ENCODE data around the gene TMEM53.

Gene TMEM53

DNA sequence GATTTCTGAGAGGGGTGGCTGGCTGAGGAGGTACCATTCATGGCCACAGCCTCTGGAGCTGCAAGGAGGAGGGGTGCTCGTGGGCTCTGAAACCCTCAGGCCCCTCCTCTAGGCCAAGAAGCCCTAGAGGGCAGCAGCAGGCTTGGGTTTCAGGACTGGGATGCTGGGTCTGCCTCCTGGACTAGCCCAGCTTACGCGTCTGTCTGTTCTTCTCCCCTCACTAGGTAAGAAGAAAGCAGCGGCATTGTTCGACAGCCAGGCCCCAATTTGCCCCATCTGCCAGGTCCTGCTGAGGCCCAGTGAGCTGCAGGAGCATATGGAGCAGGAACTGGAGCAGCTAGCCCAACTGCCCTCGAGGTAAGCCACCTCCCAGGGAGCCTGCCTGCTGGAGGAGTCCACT is 60.3 kb downstream of the TMEM53 start:
- DNase-seq (ENCODE audit: low read depth, low spot score), result no peak
- H3K27ac ChIP-seq (ENCODE audit: low read length), result no peak overlapping the region
- H3K4me1 ChIP-seq (ENCODE audit: control insufficient read depth, insufficient read depth, low read length), result peaks cover 9% of the 10 kb centered on the region; the same call in 1 of the 2 replicates
- H3K27me3 ChIP-seq (ENCODE audit: control insufficient read depth, insufficient read depth, low read length), result no peaks in the 10 kb centered on the region
- WGBS (ENCODE audit: insufficient coverage, insufficient read length), result no CpG with 5 or more reads among the region's 6 CpGs
- no peaks in the 10 kb centered on the region for H3K9me3 ChIP-seq (ENCODE audit: control insufficient read depth, insufficient read depth, low read length)
- H3K36me3 ChIP-seq (ENCODE audit: control insufficient read depth, insufficient read depth, low read length), result no peaks in the 10 kb centered on the region
- no peak overlapping the region for H3K4me3 ChIP-seq (ENCODE audit: low read length)

DNA sequence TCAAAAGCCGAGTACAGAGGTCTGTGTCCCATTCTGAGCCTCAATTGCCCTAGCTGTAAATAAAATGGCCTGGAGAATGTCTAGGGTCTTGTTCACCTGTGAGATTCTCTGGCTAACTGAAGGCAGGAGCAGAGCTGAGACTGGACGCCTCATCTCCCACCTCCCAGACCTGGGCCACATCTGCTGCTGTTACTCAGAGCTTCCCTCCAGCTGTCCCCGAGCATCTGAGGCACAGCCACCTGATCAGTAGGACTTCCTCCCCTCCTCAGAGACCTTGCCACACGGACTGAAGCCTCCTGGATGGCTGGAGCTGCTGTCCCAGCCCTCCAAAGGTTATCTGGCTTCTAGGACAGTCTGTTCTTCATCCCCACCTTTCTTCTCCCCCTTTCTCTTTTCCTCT is 62.4 kb downstream of the TMEM53 start:
- Histone ChIP-seq H3K36me3 (ENCODE audit: control insufficient read depth, insufficient read depth, low read length) (no peaks in the 10 kb centered on the region), H3K4me3 (ENCODE audit: low read length) (no peak overlapping the region), H3K27ac (ENCODE audit: low read length) (no peak overlapping the region), H3K9me3 (ENCODE audit: control insufficient read depth, insufficient read depth, low read length) (no peaks in the 10 kb centered on the region), H3K4me1 (ENCODE audit: control insufficient read depth, insufficient read depth, low read length) (peaks cover 7% of the 10 kb centered on the region; the same call in 1 of the 2 replicates), H3K27me3 (ENCODE audit: control insufficient read depth, insufficient read depth, low read length) (no peaks in the 10 kb centered on the region)
- no CpG with 5 or more reads among the region's 4 CpGs for WGBS (ENCODE audit: insufficient coverage, insufficient read length)
- DNase-seq (ENCODE audit: low read depth, low spot score), result no peak

GRCh38 chr1:44611419-44611818 is 62.9 kb downstream of the TMEM53 start:
- H3K4me1 ChIP-seq (ENCODE audit: control insufficient read depth, insufficient read depth, low read length), result peaks cover 5% of the 10 kb centered on the region; the same call in 1 of the 2 replicates
- H3K27ac ChIP-seq (ENCODE audit: low read length), result no peak overlapping the region
- WGBS (ENCODE audit: insufficient coverage, insufficient read length), result no CpG with 5 or more reads among the region's 5 CpGs
- no peak for DNase-seq (ENCODE audit: low read depth, low spot score)
- H3K27me3 ChIP-seq (ENCODE audit: control insufficient read depth, insufficient read depth, low read length), result no peaks in the 10 kb centered on the region
- no peaks in the 10 kb centered on the region for H3K9me3 ChIP-seq (ENCODE audit: control insufficient read depth, insufficient read depth, low read length)
- no peaks in the 10 kb centered on the region for H3K36me3 ChIP-seq (ENCODE audit: control insufficient read depth, insufficient read depth, low read length)
- no peak overlapping the region for H3K4me3 ChIP-seq (ENCODE audit: low read length)

DNA sequence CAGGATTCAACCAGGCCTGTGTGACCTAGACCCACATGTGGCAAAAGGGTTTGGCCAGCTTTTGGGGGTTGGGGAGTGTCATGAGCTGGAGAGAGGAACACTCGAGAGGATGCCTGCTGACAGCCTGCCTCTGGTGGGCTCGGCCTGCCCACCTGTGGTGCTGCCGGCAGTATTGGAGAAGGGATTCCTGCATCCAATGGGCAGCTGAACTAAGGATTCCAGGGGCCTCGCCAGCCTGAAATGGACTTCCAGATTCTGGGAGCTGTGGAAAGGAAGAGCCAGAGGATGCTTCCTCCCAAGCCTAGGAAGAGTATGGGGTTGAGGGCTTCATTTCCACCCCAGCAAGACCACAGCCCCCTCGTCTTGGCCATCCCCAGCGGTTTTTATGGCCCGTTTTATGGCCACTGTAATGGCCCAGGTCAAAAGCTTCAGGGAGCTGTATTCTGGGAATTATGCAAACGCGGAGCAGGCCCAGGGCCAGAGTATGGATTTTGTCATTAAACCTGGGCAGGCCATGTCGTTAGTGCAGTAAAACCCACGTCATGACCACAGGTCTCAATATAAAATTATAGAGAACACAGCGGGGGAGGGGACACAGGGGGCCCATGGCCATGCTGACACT is 63.6 kb downstream of the TMEM53 start:
- no peaks in the 10 kb centered on the region for H3K9me3 ChIP-seq (ENCODE audit: control insufficient read depth, insufficient read depth, low read length)
- no peaks in the 10 kb centered on the region for H3K27me3 ChIP-seq (ENCODE audit: control insufficient read depth, insufficient read depth, low read length)
- no peak for DNase-seq (ENCODE audit: low read depth, low spot score)
- no CpG with 5 or more reads among the region's 12 CpGs for WGBS (ENCODE audit: insufficient coverage, insufficient read length)
- no peak overlapping the region for H3K27ac ChIP-seq (ENCODE audit: low read length)
- H3K4me3 ChIP-seq (ENCODE audit: low read length), result no peak overlapping the region
- no peaks in the 10 kb centered on the region for H3K36me3 ChIP-seq (ENCODE audit: control insufficient read depth, insufficient read depth, low read length)
- peaks cover 5% of the 10 kb centered on the region; the same call in 1 of the 2 replicates for H3K4me1 ChIP-seq (ENCODE audit: control insufficient read depth, insufficient read depth, low read length)

- no peaks in the 10 kb centered on the region for H3K36me3 ChIP-seq (ENCODE audit: control insufficient read depth, insufficient read depth, low read length)
- H3K27ac ChIP-seq (ENCODE audit: low read length), result no peak overlapping the region
- WGBS (ENCODE audit: insufficient coverage, insufficient read length), result no CpG with 5 or more reads among the region's 25 CpGs
- H3K9me3 ChIP-seq (ENCODE audit: control insufficient read depth, insufficient read depth, low read length), result no peaks in the 10 kb centered on the region
- H3K4me3 ChIP-seq (ENCODE audit: low read length), result no peak overlapping the region
- DNase-seq (ENCODE audit: low read depth, low spot score), result no peak
- peaks cover 5% of the 10 kb centered on the region; the same call in 1 of the 2 replicates for H3K4me1 ChIP-seq (ENCODE audit: control insufficient read depth, insufficient read depth, low read length)
- H3K27me3 ChIP-seq (ENCODE audit: control insufficient read depth, insufficient read depth, low read length), result no peaks in the 10 kb centered on the region
Observed at GRCh38 chr1:44609768-44610526, 64.3 kb downstream of the TMEM53 start.

GRCh38 chr1:44609412-44609767 is 64.9 kb downstream of the TMEM53 start:
- no CpG with 5 or more reads among the region's 10 CpGs for WGBS (ENCODE audit: insufficient coverage, insufficient read length)
- Histone ChIP-seq H3K4me3 (ENCODE audit: low read length) (no peak overlapping the region), H3K4me1 (ENCODE audit: control insufficient read depth, insufficient read depth, low read length) (peaks cover 5% of the 10 kb centered on the region; the same call in 1 of the 2 replicates), H3K27me3 (ENCODE audit: control insufficient read depth, insufficient read depth, low read length) (no peaks in the 10 kb centered on the region), H3K9me3 (ENCODE audit: control insufficient read depth, insufficient read depth, low read length) (no peaks in the 10 kb centered on the region), H3K36me3 (ENCODE audit: control insufficient read depth, insufficient read depth, low read length) (no peaks in the 10 kb centered on the region), H3K27ac (ENCODE audit: low read length) (no peak overlapping the region)
- no peak for DNase-seq (ENCODE audit: low read depth, low spot score)

GRCh38 chr1:44608141-44608540 is 66.1 kb downstream of the TMEM53 start:
- no peak overlapping the region for H3K27ac ChIP-seq (ENCODE audit: low read length)
- H3K27me3 ChIP-seq (ENCODE audit: control insufficient read depth, insufficient read depth, low read length), result no peaks in the 10 kb centered on the region
- no CpG with 5 or more reads among the region's 6 CpGs for WGBS (ENCODE audit: insufficient coverage, insufficient read length)
- peaks cover 5% of the 10 kb centered on the region; the same call in 1 of the 2 replicates for H3K4me1 ChIP-seq (ENCODE audit: control insufficient read depth, insufficient read depth, low read length)
- no peak for DNase-seq (ENCODE audit: low read depth, low spot score)
- no peak overlapping the region for H3K4me3 ChIP-seq (ENCODE audit: low read length)
- no peaks in the 10 kb centered on the region for H3K36me3 ChIP-seq (ENCODE audit: control insufficient read depth, insufficient read depth, low read length)
- no peaks in the 10 kb centered on the region for H3K9me3 ChIP-seq (ENCODE audit: control insufficient read depth, insufficient read depth, low read length)

GRCh38 chr1:44606701-44607281 is 67.5 kb downstream of the TMEM53 start:
- WGBS (ENCODE audit: insufficient coverage, insufficient read length), result no CpG with 5 or more reads among the region's 8 CpGs

GRCh38 chr1:44605914-44606615 is 68.2 kb downstream of the TMEM53 start:
- WGBS (ENCODE audit: insufficient coverage, insufficient read length), result no CpG with 5 or more reads among the region's 12 CpGs
- H3K27ac ChIP-seq (ENCODE audit: low read length), result no peak overlapping the region
- no peak overlapping the region for H3K4me3 ChIP-seq (ENCODE audit: low read length)
- H3K36me3 ChIP-seq (ENCODE audit: control insufficient read depth, insufficient read depth, low read length), result no peaks in the 10 kb centered on the region
- H3K9me3 ChIP-seq (ENCODE audit: control insufficient read depth, insufficient read depth, low read length), result no peaks in the 10 kb centered on the region
- DNase-seq (ENCODE audit: low read depth, low spot score), result no peak
- H3K4me1 ChIP-seq (ENCODE audit: control insufficient read depth, insufficient read depth, low read length), result peaks cover 5% of the 10 kb centered on the region; the same call in 1 of the 2 replicates
- no peaks in the 10 kb centered on the region for H3K27me3 ChIP-seq (ENCODE audit: control insufficient read depth, insufficient read depth, low read length)

More at GRCh38 chr1:44606701-44607281, 67.5 kb downstream of the TMEM53 start:
- Histone ChIP-seq H3K36me3 (ENCODE audit: control insufficient read depth, insufficient read depth, low read length) (no peaks in the 10 kb centered on the region), H3K27ac (ENCODE audit: low read length) (no peak overlapping the region), H3K4me1 (ENCODE audit: control insufficient read depth, insufficient read depth, low read length) (peaks cover 5% of the 10 kb centered on the region; the same call in 1 of the 2 replicates), H3K27me3 (ENCODE audit: control insufficient read depth, insufficient read depth, low read length) (no peaks in the 10 kb centered on the region), H3K9me3 (ENCODE audit: control insufficient read depth, insufficient read depth, low read length) (no peaks in the 10 kb centered on the region), H3K4me3 (ENCODE audit: low read length) (no peak overlapping the region)
- no peak for DNase-seq (ENCODE audit: low read depth, low spot score)

Data from iPS DF 6.9 (cell line).